Liver (tissue), 9 donors: Measurements from ENCODE around the gene ARHGEF7. TPM values are rescaled to one million over a fixed set of nuclear protein-coding genes. Genes with fewer than 3 reads are reported as not detected.

ENCODE experiments used
- DNase-seq: peaks from one replicate; pipeline ENCODE4 v3.0.0-alpha.2; 2017; ENCODE audit warnings: low spot score
- H3K27ac ChIP-seq, 2 donors: one replicate each; pipeline ENCODE4 v1.7.0; 2013; ENCODE audit warnings: inconsistent platforms in 2 of 2, low read length in 2 of 2, control low read depth in 1 of 2, low read depth in 1 of 2, mild to moderate bottlenecking in 1 of 2
- H3K27me3 ChIP-seq, 4 donors: one replicate each; pipeline versions ENCODE4 v1.6.1 to v1.7.0; 2013; ENCODE audit warnings: low read length in 3 of 4, inconsistent platforms in 1 of 4, mild to moderate bottlenecking in 1 of 4, moderate library complexity in 1 of 4; ENCODE audit not compliant: control insufficient read depth in 4 of 4, insufficient read depth in 4 of 4
- H3K36me3 ChIP-seq, 4 donors: one replicate each; pipeline versions ENCODE4 v1.6.1 to v1.7.0; 2013; ENCODE audit warnings: low read length in 3 of 4, mild to moderate bottlenecking in 3 of 4, low read depth in 1 of 4, moderate library complexity in 1 of 4; ENCODE audit not compliant: control insufficient read depth in 4 of 4, insufficient read depth in 3 of 4
- H3K4me1 ChIP-seq, 4 donors: one replicate each; pipeline versions ENCODE4 v1.6.1 to v1.7.0; 2013; ENCODE audit warnings: low read length in 3 of 4, mild to moderate bottlenecking in 3 of 4, moderate library complexity in 1 of 4; ENCODE audit not compliant: control insufficient read depth in 4 of 4, insufficient read depth in 4 of 4
- H3K4me3 ChIP-seq, 3 donors: one replicate each; pipeline versions ENCODE4 v1.6.1 to v1.7.0; 2013; ENCODE audit warnings: low read length in 3 of 3, control low read depth in 1 of 3, low read depth in 1 of 3, mild to moderate bottlenecking in 1 of 3
- H3K9ac ChIP-seq, 2 donors: one replicate each; pipeline ENCODE4 v1.7.0; 2013; ENCODE audit warnings: low read length in 2 of 2, mild to moderate bottlenecking in 2 of 2, moderate library complexity in 2 of 2, control low read depth in 1 of 2, low read depth in 1 of 2
- H3K9me3 ChIP-seq, 4 donors: one replicate each; pipeline versions ENCODE4 v1.6.1 to v1.7.0; 2013; ENCODE audit warnings: low read length in 3 of 4; ENCODE audit not compliant: control insufficient read depth in 4 of 4
- EGR1 ChIP-seq, 2 donors: IDR thresholded peaks; 2 replicates each; pipeline ENCODE4 v1.6.1; 2016 to 2018; ENCODE audit warnings: antibody characterized with exemption in 2 of 2, low read depth in 2 of 2
- FOXA1 ChIP-seq: IDR thresholded peaks from 2 replicates; pipeline ENCODE4 v1.6.1; 2016; ENCODE audit warnings: antibody characterized with exemption
- FOXA2 ChIP-seq: IDR thresholded peaks from 2 replicates; pipeline ENCODE4 v1.6.1; 2016; ENCODE audit warnings: antibody characterized with exemption
- GABPA ChIP-seq, 2 donors: IDR thresholded peaks in 1 of 2; conservative IDR thresholded peaks in 1 of 2; 2 replicates each; pipeline ENCODE4 v1.6.1; 2016; ENCODE audit warnings: antibody characterized with exemption in 2 of 2, mild to moderate bottlenecking in 1 of 2, moderate library complexity in 1 of 2
- HNF4A ChIP-seq, 2 donors: conservative IDR thresholded peaks; 2 replicates each; pipeline ENCODE4 v1.6.1; 2016; ENCODE audit warnings: antibody characterized with exemption in 2 of 2, mild to moderate bottlenecking in 2 of 2
- HNF4G ChIP-seq: IDR thresholded peaks from 2 replicates; pipeline ENCODE4 v1.6.1; 2016; ENCODE audit warnings: antibody characterized with exemption
- JUND ChIP-seq, 2 donors: IDR thresholded peaks; 2 replicates each; pipeline ENCODE4 v1.6.1; 2016; ENCODE audit warnings: antibody characterized with exemption in 2 of 2
- NR2F2 ChIP-seq: IDR thresholded peaks from 2 replicates; pipeline ENCODE4 v1.6.1; 2016; ENCODE audit warnings: antibody characterized with exemption
- RAD21 ChIP-seq, 2 donors: IDR thresholded peaks; 2 replicates each; pipeline ENCODE4 v1.6.1; 2016; ENCODE audit warnings: antibody characterized with exemption in 2 of 2, mild to moderate bottlenecking in 2 of 2
- RXRA ChIP-seq, 2 donors: IDR thresholded peaks; 2 replicates each; pipeline ENCODE4 v1.6.1; 2017 to 2018; ENCODE audit warnings: antibody characterized with exemption in 2 of 2, mild to moderate bottlenecking in 1 of 2
- SP1 ChIP-seq: IDR thresholded peaks from 2 replicates; pipeline ENCODE4 v1.6.1; 2018; ENCODE audit warnings: antibody characterized with exemption, mild to moderate bottlenecking
- TAF1 ChIP-seq: conservative IDR thresholded peaks from 2 replicates; pipeline ENCODE4 v1.6.1; 2016; ENCODE audit warnings: antibody characterized with exemption, mild to moderate bottlenecking
- YY1 ChIP-seq: IDR thresholded peaks from 2 replicates; pipeline ENCODE4 v1.6.1; 2016; ENCODE audit warnings: antibody characterized with exemption, mild to moderate bottlenecking
- WGBS: extraction: QIAGEN DNeasy Blood & Tissue Kit; methylation state at CpG from one replicate; pipeline ENCODE4 v1.1.7; 2013; 5-methylcytosine and 5-hydroxymethylcytosine counted together
- polyA plus RNA-seq, 2 donors: library from polyadenylated mRNA; stranded (reverse) in 1 of 2; unstranded in 1 of 2; fragments of 200-250 nt in 1 of 2; fragments of >200 nt in 1 of 2; fragmentation: Nextera tagmentation in 1 of 2; extraction: Ambion mirVana in 1 of 2; gene quantifications; one replicate each; pipeline versions ENCODE4 v1.2.1 to v1.2.3, GENCODE V29; 2013 to 2015
- total RNA-seq, 2 donors: library from RNA; depleted of rRNA; stranded (reverse); fragments of >200 nt; gene quantifications; one replicate each; pipeline ENCODE4 v1.2.3, GENCODE V29; 2014
- TF ChIP-seq, protein P1 (sequence below): IDR thresholded peaks from 2 replicates; pipeline ENCODE4 v1.6.1; 2016; ENCODE audit warnings: antibody characterized with exemption
- TF ChIP-seq, protein P2 (sequence below): fragments of 150-350 bp; IDR thresholded peaks from 2 replicates; pipeline ENCODE4 v1.5.1; 2017; ENCODE audit warnings: improper control_type of control experiment, low read depth, low read length; ENCODE audit not compliant: missing input control
- TF ChIP-seq, protein P3 (sequence below): IDR thresholded peaks from 2 replicates; pipeline ENCODE4 v1.6.1; 2016; ENCODE audit warnings: antibody characterized with exemption
- TF ChIP-seq, protein P4 (sequence below): IDR thresholded peaks from 2 replicates; pipeline ENCODE4 v1.6.1; 2016; ENCODE audit warnings: antibody characterized with exemption, mild to moderate bottlenecking
- donor health status: healthy.
- donor health status: healthy.
- donor health status: healthy.
- donor health status: healthy.
- donor health status: healthy.

ARHGEF7 gene
- total and polyA plus RNA-seq, 4 donors: 10.3 to 37.5 (median 20.1) TPM

DNA sequence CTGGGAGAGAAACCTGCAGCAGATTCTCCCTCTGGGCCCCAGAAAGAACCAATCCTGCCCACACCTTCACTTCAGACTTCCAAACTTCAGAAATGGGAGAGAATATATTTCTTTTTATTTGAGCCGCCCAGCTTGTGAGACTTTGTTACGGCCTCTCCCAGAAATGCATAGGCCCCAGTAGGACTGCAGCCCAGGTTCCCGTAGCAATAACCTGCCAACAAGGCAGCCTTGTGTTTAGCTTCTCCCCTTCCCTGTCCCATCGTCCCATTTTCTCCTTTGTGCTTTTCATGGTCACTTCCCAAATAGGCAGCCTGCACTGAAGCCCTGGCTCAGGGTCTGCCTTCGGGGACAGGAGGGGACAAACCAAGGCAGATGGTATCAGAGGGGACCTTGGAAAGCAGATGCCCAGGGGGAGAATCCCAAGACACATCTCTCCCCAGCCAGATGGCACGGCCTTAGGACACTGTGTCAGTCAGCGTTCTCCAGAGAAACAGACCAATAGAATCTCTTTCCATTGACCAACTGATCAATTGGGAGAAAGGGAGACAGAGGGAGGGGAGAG is 3.7 kb upstream of the ARHGEF7 start:
- TF ChIP-seq EGR1 (IDR thresholded peaks at IDR 0.05; ENCODE audit: low read depth in 2 of 2) (no peak), JUND (IDR thresholded peaks at IDR 0.05) (no peak), TAF1 (no peak), HNF4A (conservative IDR thresholded peaks at IDR 0.05) (no peak), RAD21 (IDR thresholded peaks at IDR 0.05) (no peak), NR2F2 (no peak)
- TF ChIP-seq, protein P1, sequence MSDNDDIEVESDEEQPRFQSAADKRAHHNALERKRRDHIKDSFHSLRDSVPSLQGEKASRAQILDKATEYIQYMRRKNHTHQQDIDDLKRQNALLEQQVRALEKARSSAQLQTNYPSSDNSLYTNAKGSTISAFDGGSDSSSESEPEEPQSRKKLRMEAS: no peak
- TF ChIP-seq, protein P2, sequence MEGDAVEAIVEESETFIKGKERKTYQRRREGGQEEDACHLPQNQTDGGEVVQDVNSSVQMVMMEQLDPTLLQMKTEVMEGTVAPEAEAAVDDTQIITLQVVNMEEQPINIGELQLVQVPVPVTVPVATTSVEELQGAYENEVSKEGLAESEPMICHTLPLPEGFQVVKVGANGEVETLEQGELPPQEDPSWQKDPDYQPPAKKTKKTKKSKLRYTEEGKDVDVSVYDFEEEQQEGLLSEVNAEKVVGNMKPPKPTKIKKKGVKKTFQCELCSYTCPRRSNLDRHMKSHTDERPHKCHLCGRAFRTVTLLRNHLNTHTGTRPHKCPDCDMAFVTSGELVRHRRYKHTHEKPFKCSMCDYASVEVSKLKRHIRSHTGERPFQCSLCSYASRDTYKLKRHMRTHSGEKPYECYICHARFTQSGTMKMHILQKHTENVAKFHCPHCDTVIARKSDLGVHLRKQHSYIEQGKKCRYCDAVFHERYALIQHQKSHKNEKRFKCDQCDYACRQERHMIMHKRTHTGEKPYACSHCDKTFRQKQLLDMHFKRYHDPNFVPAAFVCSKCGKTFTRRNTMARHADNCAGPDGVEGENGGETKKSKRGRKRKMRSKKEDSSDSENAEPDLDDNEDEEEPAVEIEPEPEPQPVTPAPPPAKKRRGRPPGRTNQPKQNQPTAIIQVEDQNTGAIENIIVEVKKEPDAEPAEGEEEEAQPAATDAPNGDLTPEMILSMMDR: no peak
- no peak for DNase-seq
- Histone ChIP-seq H3K9me3 (peaks cover 0 to 4% (median 0%) of the 10 kb centered on the region in 4 donors), H3K36me3 (no peaks in the 10 kb centered on the region), H3K27ac (no peak overlapping the region), H3K27me3 (peaks cover 0 to 10% (median 1%) of the 10 kb centered on the region in 4 donors), H3K4me1 (peaks cover 0 to 9% (median 5%) of the 10 kb centered on the region in 4 donors), H3K4me3 (no peak overlapping the region), H3K9ac (no peak overlapping the region)
- WGBS: 86% methylated on average over 7 of the region's 7 CpGs

DNA sequence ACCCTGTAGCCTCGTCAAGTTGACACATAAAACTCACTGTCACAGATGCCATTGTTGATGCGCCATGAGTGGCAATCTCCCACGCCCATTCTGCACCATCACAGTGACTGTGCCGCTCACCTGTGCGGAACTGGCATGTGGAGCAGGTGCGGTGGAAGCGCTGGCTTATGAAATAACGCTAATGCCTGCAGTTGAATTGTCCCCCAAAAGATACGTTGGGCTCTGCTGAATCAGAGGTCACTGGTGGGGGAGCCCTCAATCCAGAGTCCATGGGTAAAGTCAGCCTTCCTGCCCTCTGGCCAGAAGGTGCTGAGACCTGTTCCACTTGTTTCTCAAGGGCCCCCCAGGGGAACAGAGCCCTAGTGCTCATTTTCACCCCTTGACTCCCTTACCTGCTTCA is 2.9 kb upstream of the ARHGEF7 start:
- 92% methylated on average over 9 of the region's 9 CpGs for whole genome bisulfite sequencing
- no peak overlapping the region for H3K4me3 ChIP-seq
- TF ChIP-seq SP1 (no peak), RAD21 (IDR thresholded peaks at IDR 0.05) (no peak), RXRA (IDR thresholded peaks at IDR 0.05) (no peak)
- H3K27ac ChIP-seq: no peak overlapping the region
- H3K9ac ChIP-seq: no peak overlapping the region
- H3K27me3 ChIP-seq: peaks cover 0 to 10% (median 1%) of the 10 kb centered on the region in 4 donors
- no peaks in the 10 kb centered on the region for H3K36me3 ChIP-seq
- peaks cover 0 to 4% (median 0%) of the 10 kb centered on the region in 4 donors for H3K9me3 ChIP-seq
- H3K4me1 ChIP-seq: peaks cover 5 to 16% (median 9%) of the 10 kb centered on the region in 4 donors
- no peak for DNase-seq

DNA sequence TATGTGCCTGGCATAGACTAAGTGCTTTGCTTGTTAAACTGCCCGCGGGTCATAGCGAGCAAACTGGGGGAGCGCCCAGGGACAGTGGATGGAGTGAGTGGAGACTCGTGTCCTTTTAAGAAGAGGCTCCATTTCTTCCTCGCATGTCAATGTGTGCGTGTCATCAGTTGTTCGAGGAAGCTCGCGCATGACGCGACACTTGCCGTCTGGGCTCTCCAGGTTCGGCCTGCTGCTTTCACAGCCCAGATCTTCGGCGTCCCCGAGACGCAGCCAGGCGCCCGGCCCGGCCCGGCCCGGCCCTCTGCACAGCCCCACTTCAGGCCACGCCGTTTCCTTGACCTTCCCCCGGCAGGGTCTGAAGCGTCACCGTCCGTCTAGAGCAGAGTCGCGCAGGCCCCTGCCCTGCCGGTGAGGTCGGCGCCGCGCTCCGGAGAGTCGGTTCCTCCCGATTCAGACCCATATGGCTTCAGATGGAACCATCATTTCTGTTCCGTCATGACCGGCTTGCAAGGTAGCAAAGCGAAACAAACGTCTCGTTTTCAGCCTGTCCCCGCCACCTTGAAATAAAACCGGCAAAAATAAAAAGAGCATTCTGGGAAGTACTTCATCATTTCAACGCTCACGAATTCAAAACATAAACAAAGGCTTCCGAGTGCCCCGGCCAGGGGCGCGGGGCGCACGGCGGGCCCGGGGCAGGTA is 599 bp upstream of the ARHGEF7 start:
- Histone ChIP-seq H3K27ac (peak overlapping the region; percentile 22 to 25), H3K27me3 (peaks cover 0 to 10% (median 1%) of the 10 kb centered on the region in 4 donors), H3K9ac (peak overlapping the region; percentile 12 to 38), H3K36me3 (no peaks in the 10 kb centered on the region), H3K4me1 (peaks cover 5 to 35% (median 25%) of the 10 kb centered on the region in 4 donors), H3K9me3 (peaks cover 0 to 4% (median 0%) of the 10 kb centered on the region in 4 donors), H3K4me3 (peak overlapping the region; percentile 31 to 85 (median 84))
- WGBS: 3% methylated on average over 56 of the region's 56 CpGs
- no peak for TF ChIP-seq JUND (IDR thresholded peaks at IDR 0.05)
- TF ChIP-seq SP1: no peak
- no peak for TF ChIP-seq YY1
- TF ChIP-seq, protein P3, sequence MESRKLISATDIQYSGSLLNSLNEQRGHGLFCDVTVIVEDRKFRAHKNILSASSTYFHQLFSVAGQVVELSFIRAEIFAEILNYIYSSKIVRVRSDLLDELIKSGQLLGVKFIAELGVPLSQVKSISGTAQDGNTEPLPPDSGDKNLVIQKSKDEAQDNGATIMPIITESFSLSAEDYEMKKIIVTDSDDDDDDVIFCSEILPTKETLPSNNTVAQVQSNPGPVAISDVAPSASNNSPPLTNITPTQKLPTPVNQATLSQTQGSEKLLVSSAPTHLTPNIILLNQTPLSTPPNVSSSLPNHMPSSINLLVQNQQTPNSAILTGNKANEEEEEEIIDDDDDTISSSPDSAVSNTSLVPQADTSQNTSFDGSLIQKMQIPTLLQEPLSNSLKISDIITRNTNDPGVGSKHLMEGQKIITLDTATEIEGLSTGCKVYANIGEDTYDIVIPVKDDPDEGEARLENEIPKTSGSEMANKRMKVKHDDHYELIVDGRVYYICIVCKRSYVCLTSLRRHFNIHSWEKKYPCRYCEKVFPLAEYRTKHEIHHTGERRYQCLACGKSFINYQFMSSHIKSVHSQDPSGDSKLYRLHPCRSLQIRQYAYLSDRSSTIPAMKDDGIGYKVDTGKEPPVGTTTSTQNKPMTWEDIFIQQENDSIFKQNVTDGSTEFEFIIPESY: no peak
- no peak for TF ChIP-seq FOXA2
- TF ChIP-seq FOXA1: no peak
- TF ChIP-seq HNF4A (conservative IDR thresholded peaks at IDR 0.05): no peak
- no peak for TF ChIP-seq HNF4G
- TF ChIP-seq GABPA (IDR thresholded peaks at IDR 0.05 in 1 of 2, conservative IDR thresholded peaks at IDR 0.05 in 1 of 2): no peak
- TF ChIP-seq NR2F2: no peak
- no peak for TF ChIP-seq EGR1 (IDR thresholded peaks at IDR 0.05; ENCODE audit: low read depth in 2 of 2)
- TF ChIP-seq, protein P1: no peak
- TF ChIP-seq, protein P4, sequence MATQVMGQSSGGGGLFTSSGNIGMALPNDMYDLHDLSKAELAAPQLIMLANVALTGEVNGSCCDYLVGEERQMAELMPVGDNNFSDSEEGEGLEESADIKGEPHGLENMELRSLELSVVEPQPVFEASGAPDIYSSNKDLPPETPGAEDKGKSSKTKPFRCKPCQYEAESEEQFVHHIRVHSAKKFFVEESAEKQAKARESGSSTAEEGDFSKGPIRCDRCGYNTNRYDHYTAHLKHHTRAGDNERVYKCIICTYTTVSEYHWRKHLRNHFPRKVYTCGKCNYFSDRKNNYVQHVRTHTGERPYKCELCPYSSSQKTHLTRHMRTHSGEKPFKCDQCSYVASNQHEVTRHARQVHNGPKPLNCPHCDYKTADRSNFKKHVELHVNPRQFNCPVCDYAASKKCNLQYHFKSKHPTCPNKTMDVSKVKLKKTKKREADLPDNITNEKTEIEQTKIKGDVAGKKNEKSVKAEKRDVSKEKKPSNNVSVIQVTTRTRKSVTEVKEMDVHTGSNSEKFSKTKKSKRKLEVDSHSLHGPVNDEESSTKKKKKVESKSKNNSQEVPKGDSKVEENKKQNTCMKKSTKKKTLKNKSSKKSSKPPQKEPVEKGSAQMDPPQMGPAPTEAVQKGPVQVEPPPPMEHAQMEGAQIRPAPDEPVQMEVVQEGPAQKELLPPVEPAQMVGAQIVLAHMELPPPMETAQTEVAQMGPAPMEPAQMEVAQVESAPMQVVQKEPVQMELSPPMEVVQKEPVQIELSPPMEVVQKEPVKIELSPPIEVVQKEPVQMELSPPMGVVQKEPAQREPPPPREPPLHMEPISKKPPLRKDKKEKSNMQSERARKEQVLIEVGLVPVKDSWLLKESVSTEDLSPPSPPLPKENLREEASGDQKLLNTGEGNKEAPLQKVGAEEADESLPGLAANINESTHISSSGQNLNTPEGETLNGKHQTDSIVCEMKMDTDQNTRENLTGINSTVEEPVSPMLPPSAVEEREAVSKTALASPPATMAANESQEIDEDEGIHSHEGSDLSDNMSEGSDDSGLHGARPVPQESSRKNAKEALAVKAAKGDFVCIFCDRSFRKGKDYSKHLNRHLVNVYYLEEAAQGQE: no peak
- TF ChIP-seq RAD21 (IDR thresholded peaks at IDR 0.05): no peak
- DNase-seq: peak; percentile 44
